A673 (cell line): ENCODE results near the gene LMO2.

Experiments used
- CTCF ChIP-seq: fragments of 300-800, 200-600 bp; sonication (generic); conservative IDR thresholded peaks from 2 replicates; pipeline ENCODE4 v1.5.1; 2017; ENCODE audit warnings: low read depth, mild to moderate bottlenecking, antibody characterized with exemption, low read length, moderate library complexity, mixed read lengths
- EZH2 ChIP-seq: fragments of 200-600 bp; sonication (generic); IDR thresholded peaks from 2 replicates; pipeline ENCODE4 v1.6.1; 2017; ENCODE audit warnings: borderline replicate concordance, low read depth, mild to moderate bottlenecking, mixed read lengths, antibody characterized with exemption, low read length; ENCODE audit not compliant: poor library complexity, severe bottlenecking

- TF ChIP-seq CTCF (no peak), EZH2 (no peak)
Measured at GRCh38 chr11:33847251-33847650, 44.6 kb downstream of the LMO2 start.
